GM18951 (cell line): ENCODE data around the gene RNF150.

ENCODE experiments used
- POLR2A ChIP-seq: IDR thresholded peaks from 4 replicates; pipeline ENCODE4 v1.6.1; 2011; ENCODE audit warnings: mild to moderate bottlenecking; ENCODE audit not compliant: insufficient read length, insufficient read depth; ENCODE audit errors: extremely low read depth
- in situ Hi-C: fragments of 300-500 bp; cut with MboI; formaldehyde crosslinking; loops from one replicate; pipeline ENCODE4 v1.12.0; 2022; ENCODE audit warnings: low sequenced_read_pairs, mixed read lengths, inconsistent platforms; ENCODE audit not compliant: unreplicated experiment

The RNF150 gene

DNA sequence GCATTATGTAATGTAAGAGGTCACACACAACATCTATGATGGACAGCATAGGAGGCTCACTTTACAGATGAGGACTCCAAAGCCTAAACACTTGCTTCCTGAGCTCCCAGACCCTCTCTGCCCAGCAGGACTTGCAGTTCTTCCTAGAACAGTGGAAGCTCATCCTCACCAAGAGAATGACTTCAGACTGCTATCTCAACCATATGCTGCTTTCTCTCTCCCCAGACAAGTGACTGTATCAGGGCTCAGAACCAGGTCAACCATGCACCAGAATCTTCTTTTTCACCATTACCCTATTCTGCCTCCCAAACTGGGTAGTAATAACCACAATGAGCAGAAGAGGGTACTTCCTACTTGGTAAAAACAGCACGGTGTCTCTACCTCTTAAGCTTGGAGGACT is 12.2 kb downstream of the RNF150 start:
- in situ Hi-C loops: no loop called here
- no peak for TF ChIP-seq POLR2A

DNA sequence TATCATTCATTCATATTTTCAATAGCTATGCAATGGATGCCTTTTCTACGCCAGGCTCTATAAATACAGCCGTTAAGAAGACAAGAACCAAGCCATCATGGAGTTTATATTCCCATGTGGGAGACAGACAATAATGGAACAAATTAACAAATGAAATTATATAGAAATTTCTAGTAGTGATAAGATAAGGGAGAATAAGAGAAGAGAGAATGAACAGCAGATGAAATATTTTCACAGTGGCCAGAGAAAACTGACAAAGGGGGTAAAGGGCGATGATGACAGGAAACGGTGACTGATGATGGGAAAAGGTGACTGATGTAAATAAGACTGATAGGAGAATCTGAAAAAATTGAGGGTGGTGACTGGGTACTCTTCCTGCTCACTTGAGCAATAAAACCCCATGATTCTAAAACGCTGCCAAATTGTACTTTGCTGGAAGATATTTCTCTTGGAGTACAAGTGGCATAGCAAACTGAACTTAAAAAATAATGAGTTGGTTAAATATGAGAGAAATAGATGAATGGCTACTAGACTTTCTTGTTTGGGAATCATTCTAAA is 13.2 kb downstream of the RNF150 start:
- in situ Hi-C loops: no loop called here
- TF ChIP-seq POLR2A: no peak

DNA sequence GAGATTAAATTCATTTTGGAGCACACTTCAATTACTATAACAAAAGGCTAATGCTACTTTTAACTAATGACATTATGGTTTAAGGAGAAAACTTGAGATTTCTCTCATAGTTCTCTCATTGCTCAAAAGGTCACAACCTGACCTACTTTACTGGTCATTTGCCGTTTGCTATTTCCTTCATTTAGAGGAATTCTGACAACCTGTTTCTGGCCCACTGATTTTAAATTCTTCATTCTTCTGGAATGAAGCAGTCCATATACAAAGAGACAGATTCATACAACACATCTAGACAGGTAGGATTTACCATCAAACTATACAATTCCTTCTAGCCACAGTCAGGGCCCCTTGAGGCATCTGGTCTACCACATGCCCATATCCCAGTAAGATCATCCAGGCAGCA is 14.2 kb downstream of the RNF150 start:
- in situ Hi-C loops: no loop called here

DNA sequence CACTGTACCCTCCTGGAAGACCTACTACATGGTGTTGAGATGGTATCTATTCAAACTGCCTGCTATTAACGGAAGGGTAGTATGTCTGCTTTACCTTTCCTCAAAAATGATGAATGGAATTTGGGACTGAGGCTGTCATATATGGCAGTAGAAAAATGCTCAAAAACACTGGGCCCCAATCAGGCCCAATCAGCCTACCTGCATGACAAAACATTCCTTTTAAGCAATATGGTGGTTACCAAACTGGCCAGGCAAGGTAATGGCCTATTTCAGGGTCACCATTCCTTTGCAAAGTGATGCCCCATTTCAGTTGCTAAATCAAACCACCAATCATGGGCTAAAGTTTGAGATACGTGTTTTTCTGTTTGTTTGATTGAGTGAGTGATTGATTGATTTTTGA is 14.9 kb downstream of the RNF150 start:
- no peak for TF ChIP-seq POLR2A

More for the DNA sequence above, 14.2 kb downstream of the RNF150 start:
- TF ChIP-seq POLR2A: no peak

GRCh38 chr4:141117935-141118334 is 15.3 kb downstream of the RNF150 start:
- in situ Hi-C loops: no loop called here
- TF ChIP-seq POLR2A: no peak

More for the DNA sequence above, 14.9 kb downstream of the RNF150 start:
- in situ Hi-C loops: no loop called here

DNA sequence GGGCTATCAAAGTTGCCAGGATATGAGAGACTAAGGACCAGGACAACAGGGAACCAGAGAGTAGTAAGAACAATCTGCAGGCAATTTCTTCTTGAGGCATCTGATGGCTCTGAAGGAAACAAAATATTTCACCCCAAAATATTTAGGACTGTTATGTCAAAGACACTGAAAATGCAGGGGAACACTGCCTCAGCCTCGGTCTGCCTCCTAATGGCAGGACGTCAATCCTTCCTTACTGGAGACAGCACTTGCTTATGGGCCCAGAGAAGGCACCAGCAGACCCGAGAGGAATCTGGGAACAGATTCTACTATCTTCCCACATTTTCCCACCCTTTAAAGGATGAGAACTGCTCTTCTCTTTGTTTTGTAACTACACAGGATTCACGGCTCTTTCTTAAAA is 23.3 kb downstream of the RNF150 start:
- in situ Hi-C loops: no loop called here
- TF ChIP-seq POLR2A: no peak

GRCh38 chr4:141107927-141108326 is 25.3 kb downstream of the RNF150 start:
- in situ Hi-C loops: no loop called here
- no peak for TF ChIP-seq POLR2A

DNA sequence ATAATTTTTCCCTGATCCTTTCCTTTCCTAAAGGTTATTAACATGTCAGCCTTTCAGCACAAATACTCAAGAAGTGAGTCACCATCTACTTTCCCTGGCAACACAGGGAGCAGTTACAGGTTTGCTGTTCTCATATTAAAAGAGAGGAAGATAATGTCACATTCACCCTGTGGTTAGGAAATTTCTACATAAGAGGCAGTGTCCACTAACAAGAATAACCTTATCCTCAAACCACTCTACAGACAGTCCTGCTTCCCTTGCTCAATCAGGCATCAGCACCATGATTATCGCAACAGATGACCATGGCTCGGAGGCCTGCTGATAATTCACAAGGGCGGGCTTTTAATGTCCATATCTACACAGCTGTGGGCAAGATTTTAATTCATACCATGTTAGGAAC is 30.9 kb downstream of the RNF150 start:
- no peak for TF ChIP-seq POLR2A
- in situ Hi-C loops: no loop called here

DNA sequence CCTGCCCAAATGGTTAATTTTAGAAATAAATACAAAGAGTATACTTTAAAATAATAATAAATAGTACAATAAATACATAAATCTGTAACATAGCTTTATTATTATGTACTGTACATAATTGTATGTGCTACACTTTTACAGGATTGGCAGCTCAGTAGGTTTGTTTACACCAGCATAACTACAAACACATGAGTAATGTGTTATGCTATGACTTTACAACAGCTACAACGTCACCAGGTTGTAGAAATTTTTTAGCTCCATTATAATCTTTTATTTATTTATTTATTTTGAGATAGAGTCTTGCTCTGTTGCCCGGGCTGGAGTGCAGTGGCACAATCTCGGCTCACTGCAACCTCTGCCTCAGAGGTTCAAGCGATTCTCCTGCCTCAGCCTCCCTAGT is 31.8 kb downstream of the RNF150 start:
- in situ Hi-C loops: no loop called here
- no peak for TF ChIP-seq POLR2A

DNA sequence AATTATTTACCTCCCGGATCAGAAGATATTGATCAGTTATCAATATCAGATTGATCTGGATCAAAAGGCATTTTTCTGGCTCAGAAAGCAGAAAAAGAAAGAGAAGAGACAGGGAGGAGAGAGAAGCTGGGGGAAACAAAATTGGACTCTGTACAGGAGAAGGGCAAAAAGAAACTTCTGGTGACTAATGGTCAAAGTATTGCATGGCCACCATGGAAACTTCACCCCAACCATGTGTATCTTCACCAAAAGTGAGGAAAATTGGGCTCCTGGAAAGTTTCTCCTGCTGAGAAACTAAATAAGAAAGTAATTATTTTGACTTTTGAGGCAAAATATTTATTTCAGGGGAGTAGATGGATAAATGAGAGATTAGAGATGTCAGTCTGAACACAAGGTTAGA is 33.9 kb downstream of the RNF150 start:
- TF ChIP-seq POLR2A: no peak
- in situ Hi-C loops: no loop called here

- in situ Hi-C loops: no loop called here
These were observed 35.1 kb downstream of the RNF150 start for GRCh38 chr4:141098163-141098562.

GRCh38 chr4:141090473-141090872 is 42.8 kb downstream of the RNF150 start:
- in situ Hi-C loops: no loop called here
- no peak for TF ChIP-seq POLR2A

More at GRCh38 chr4:141098163-141098562, 35.1 kb downstream of the RNF150 start:
- no peak for TF ChIP-seq POLR2A

- in situ Hi-C loops: no loop called here
- no peak for TF ChIP-seq POLR2A
These were observed 51.3 kb downstream of the RNF150 start for GRCh38 chr4:141081921-141082395.

DNA sequence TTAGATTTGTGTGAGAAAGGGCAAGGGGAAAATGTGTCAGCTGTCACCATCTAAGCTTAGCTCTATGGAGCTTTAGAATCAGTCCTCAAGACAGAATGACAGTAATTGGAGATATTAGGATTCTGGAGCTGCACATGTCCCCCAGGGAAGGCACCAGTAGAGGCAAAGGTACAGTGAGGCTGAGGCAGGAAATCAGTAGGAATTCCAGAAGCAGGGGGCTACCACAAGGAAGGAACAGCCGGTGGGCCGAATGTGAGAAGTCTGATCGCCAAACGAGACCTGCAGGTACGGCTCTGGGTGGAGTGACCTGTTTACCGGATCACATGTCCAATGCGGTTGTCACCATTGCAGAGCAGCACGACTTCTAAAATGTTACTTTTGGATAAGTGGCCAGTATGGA is 52.6 kb downstream of the RNF150 start:
- TF ChIP-seq POLR2A: no peak
- in situ Hi-C loops: no loop called here
